Activated naive CD4-positive, alpha-beta T cell treated with anti-CD3 and anti-CD28 coated beads for 36 hours (primary cell): Measurements from ENCODE around the gene MLNR. TPM values are rescaled to one million over a fixed set of nuclear protein-coding genes. Genes with fewer than 3 reads are reported as not detected.

Experiments used
- CTCF ChIA-PET: fragments of 350-600 bp; sonication (Branson Sonifier 250); formaldehyde crosslinking; loops from one replicate; lab custom pipeline; 2021; ENCODE audit warnings: antibody characterized with exemption; lab: Charles Lee
- DNase-seq: peaks from one replicate; pipeline ENCODE4 v3.0.0-alpha.2; 2020
- H3K27ac Mint-ChIP-seq: one replicate; pipeline ENCODE4 v1.8.0; 2021; ENCODE audit warnings: mild to moderate bottlenecking, mixed read lengths
- H3K27me3 Mint-ChIP-seq: one replicate; pipeline ENCODE4 v1.8.0; 2021; ENCODE audit warnings: low read depth, mixed read lengths
- H3K36me3 Mint-ChIP-seq: one replicate; pipeline ENCODE4 v1.8.0; 2021; ENCODE audit warnings: low read depth, mixed read lengths
- H3K4me1 Mint-ChIP-seq: one replicate; pipeline ENCODE4 v1.8.0; 2021; ENCODE audit warnings: low read depth, mixed read lengths
- H3K4me3 Mint-ChIP-seq: one replicate; pipeline ENCODE4 v1.8.0; 2021; ENCODE audit warnings: mild to moderate bottlenecking, moderate library complexity, mixed read lengths
- H3K9me3 Mint-ChIP-seq: one replicate; pipeline ENCODE4 v1.8.0; 2021; ENCODE audit warnings: mixed read lengths
- intact Hi-C: fragments of 100-400 bp; cut with micrococcal nuclease; formaldehyde crosslinking; loops from one replicate; pipeline ENCODE4 v1.15.1; 2023
- total RNA-seq, 2 experiments: library from RNA; stranded (reverse); gene quantifications; one replicate each; pipeline ENCODE4 v1.2.3, GENCODE V29; 2021

The MLNR gene
- total RNA-seq, 2 experiments from 2014 or later, result not detected

DNA sequence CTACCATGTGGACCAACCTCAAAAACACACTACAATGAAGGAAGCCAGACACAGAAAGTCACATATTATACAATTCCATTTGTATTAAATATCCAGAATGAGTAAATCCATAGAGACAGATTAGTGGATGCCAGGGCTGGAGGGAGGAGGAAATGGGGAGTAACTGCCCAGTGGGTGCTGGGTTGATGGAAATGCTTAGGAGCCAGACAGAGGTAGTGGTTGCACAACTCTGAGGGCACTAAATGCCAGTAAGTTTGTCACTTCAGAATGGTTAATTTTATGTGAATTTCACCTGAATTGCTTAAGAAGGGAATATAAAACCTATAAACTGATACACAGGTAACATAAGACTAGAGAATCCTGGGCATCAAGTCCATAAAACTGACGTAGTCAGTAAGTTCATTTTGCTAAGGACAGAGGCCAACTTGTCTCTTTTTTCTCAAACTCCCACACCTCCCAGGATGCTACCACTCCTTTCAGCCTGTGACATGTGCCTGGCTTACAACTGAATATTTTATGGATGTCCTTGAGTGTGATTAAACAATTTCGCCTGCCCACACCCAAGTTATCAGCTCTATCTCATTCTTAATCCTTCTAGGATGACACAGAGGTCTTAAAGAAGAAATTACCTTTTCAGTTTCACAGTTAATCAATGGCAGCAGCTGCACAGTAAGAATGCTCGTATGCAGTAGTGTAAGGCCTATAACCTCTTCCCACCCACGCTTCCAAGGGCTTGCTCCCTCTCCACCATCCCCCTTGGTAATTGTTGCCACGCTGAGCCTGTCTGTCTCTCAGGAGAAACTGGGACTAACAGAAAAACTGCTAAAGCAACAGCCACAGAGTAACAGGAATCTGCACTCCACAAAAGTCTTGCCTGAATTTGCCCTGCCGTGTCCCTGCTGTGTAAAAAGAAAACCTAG is 5.9 kb upstream of the MLNR start:
- Mint-ChIP-seq H3K9me3 (no peaks in the 10 kb centered on the region), H3K4me1 (peaks cover 10% of the 10 kb centered on the region), H3K4me3 (no peak overlapping the region), H3K27me3 (peaks cover 22% of the 10 kb centered on the region), H3K36me3 (peaks cover 5% of the 10 kb centered on the region), H3K27ac (no peak overlapping the region)
- CTCF ChIA-PET, result interaction anchor here (0.9 to 1.6 kb wide), 5 partner anchors 34 to 361 kb away, joined by 3 to 6 read pairs (median 5); no protein-coding TSS in a partner anchor
- no peak for DNase-seq
- intact Hi-C loops, result no loop called here

DNA sequence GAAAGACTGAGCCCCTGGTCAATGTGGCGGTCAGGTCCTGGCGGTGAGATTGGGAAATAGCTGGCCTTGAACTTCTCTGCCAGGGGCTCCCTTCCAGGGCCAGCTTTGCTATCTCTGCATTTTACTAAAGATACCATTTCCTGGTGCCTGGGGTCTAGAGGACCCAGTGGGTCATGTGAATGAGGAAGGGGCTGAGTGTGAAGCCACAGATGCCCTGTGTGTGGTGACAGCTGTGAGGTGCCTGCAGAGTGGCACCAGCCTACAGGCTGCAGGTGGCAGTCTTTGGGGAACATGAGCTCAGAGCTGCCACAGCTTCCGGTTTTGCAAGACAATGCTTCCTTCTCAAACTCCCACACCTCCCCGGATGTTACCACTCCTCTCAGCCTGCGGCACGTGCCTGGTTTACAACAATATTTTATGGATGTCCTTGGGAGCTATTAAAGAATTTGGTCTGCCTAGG is 5.2 kb upstream of the MLNR start:
- no peaks in the 10 kb centered on the region for H3K9me3 Mint-ChIP-seq
- H3K27ac Mint-ChIP-seq, result peak overlapping the region; percentile 28
- H3K4me3 Mint-ChIP-seq, result no peak overlapping the region
- H3K27me3 Mint-ChIP-seq, result peaks cover 28% of the 10 kb centered on the region
- intact Hi-C loops, result no loop called here
- peaks cover 10% of the 10 kb centered on the region for H3K4me1 Mint-ChIP-seq
- peaks cover 5% of the 10 kb centered on the region for H3K36me3 Mint-ChIP-seq
- peak; percentile 64 for DNase-seq
- CTCF ChIA-PET, result interaction anchor here (0.5 to 1.6 kb wide), 6 partner anchors 33 to 631 kb away, joined by 3 to 6 read pairs (median 4); no protein-coding TSS in a partner anchor

DNA sequence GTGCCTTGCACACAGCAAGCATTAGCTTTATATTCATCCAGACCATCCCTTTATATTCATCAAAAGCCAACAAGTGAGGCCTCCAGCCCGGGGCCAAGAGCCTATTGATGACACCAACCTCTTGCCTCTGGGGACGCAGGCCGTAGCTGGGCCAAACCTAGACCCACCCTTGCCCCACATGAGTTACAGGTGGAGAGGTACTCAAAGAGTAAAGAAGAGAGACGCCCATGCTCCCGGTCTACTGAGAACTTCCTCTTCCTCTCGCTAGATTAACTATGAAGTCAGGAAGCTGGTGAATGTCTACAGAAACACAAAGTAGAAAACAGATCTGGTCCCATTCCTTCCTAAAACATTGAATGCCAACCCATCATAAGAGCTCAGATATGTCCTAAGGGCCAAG is 3.8 kb upstream of the MLNR start:
- Mint-ChIP-seq H3K4me3 (no peak overlapping the region), H3K36me3 (peaks cover 2% of the 10 kb centered on the region), H3K27ac (no peak overlapping the region), H3K27me3 (peaks cover 30% of the 10 kb centered on the region), H3K4me1 (peaks cover 12% of the 10 kb centered on the region), H3K9me3 (no peaks in the 10 kb centered on the region)
- no peak for DNase-seq
- CTCF ChIA-PET, result interaction anchor here (0.7 kb wide), 1 partner anchor 62 kb away, joined by 4 read pairs; no protein-coding TSS in a partner anchor
- intact Hi-C loops, result no loop called here

DNA sequence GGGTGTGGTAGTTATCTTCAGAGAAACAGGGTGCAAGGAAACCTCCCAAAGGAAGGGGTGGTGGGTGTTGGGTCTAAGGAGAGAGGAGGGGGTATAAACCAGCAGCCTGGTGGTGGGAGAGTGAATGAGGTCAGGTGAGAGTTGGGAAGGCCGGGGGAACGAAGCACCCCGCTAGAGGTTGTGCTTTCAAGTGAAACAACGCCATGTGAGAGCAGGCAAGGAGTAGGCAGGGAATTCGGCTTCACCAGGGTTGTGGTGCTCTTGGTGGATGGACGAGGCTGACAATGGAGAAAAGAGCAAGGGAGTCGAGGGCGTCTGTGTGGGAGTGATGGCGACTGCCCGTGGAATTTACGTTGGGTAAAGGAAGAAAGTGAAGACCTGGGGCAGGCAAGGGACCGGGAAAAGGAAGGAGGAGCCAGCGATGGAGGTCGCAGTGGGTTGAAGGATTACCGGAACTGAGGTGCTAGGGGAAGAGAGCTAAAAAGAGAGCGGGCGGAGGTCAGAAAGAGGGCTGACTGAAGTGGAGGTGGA is 2.1 kb upstream of the MLNR start:
- Mint-ChIP-seq H3K4me3 (no peak overlapping the region), H3K27me3 (peaks cover 47% of the 10 kb centered on the region), H3K36me3 (peaks cover 2% of the 10 kb centered on the region), H3K4me1 (peaks cover 13% of the 10 kb centered on the region), H3K9me3 (no peaks in the 10 kb centered on the region), H3K27ac (no peak overlapping the region)
- CTCF ChIA-PET, result interaction anchor here (1.6 kb wide), 1 partner anchor 62 kb away, joined by 5 read pairs; no protein-coding TSS in a partner anchor
- intact Hi-C loops, result no loop called here
- no peak for DNase-seq

DNA sequence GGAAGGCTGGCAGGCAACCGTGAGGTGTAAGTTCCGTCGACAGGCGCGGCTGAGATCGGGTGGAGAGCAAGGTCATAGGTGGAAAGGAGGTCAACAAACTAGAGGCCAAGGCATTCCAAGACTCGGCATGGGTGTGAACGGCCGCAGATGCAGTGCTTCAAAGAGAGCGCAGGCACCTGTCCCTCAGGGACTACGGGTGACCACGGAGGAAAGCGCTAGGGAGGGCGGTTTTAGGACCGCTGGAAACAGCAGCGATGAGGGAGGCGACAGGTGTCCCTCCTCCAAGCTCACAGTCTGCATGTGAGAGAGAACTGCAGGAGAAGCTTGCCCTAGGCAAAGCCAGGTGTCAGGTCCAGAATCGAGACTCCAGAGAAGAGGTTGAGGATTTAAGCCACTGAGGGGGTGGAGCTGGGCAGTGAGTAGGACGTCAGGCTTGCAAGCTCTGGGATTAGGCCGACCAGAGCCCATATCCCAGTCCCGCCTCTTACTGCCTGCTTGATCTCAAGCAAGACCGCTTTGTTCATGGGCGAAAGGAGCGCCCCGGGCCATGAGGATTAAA is 1.6 kb upstream of the MLNR start:
- Mint-ChIP-seq H3K36me3 (peaks cover 2% of the 10 kb centered on the region), H3K27me3 (peaks cover 48% of the 10 kb centered on the region), H3K4me3 (no peak overlapping the region), H3K27ac (no peak overlapping the region), H3K9me3 (no peaks in the 10 kb centered on the region), H3K4me1 (peaks cover 13% of the 10 kb centered on the region)
- CTCF ChIA-PET, result interaction anchor here (1.6 kb wide), 1 partner anchor 61 kb away, joined by 5 read pairs; no protein-coding TSS in a partner anchor
- no peak for DNase-seq
- intact Hi-C loops, result no loop called here

DNA sequence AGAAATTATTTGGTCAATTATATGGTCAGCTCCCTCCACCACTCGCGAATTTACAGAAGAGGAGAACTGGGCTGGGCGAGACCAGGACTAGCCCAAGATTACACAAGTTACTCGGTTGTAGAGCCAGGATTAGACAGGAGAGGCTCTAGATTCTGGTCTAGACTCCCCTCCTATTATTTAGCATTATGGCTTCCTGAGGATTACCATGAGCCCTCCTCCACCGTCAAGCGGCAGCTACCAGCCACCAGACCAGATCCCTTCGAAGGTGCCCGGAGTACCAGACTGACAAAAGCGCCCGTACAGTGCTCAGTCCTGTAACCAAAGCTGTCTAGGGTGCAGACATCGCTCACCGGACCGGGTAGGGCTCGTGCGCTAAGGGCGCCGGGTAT is 497 bp upstream of the MLNR start:
- Mint-ChIP-seq H3K27me3 (peaks cover 52% of the 10 kb centered on the region), H3K36me3 (peaks cover 2% of the 10 kb centered on the region), H3K9me3 (no peaks in the 10 kb centered on the region), H3K4me1 (peaks cover 8% of the 10 kb centered on the region), H3K27ac (no peak overlapping the region), H3K4me3 (peak overlapping the region; percentile 56)
- DNase-seq, result no peak
- intact Hi-C loops, result loop anchor here (2.0 kb wide), 1 partner anchor 27 kb away; the partner anchor contains the start of gene CDADC1
- CTCF ChIA-PET, result interaction anchor here (0.6 to 1.6 kb wide), 2 partner anchors 10 to 60 kb away, joined by 5 to 6 read pairs; no protein-coding TSS in a partner anchor

DNA sequence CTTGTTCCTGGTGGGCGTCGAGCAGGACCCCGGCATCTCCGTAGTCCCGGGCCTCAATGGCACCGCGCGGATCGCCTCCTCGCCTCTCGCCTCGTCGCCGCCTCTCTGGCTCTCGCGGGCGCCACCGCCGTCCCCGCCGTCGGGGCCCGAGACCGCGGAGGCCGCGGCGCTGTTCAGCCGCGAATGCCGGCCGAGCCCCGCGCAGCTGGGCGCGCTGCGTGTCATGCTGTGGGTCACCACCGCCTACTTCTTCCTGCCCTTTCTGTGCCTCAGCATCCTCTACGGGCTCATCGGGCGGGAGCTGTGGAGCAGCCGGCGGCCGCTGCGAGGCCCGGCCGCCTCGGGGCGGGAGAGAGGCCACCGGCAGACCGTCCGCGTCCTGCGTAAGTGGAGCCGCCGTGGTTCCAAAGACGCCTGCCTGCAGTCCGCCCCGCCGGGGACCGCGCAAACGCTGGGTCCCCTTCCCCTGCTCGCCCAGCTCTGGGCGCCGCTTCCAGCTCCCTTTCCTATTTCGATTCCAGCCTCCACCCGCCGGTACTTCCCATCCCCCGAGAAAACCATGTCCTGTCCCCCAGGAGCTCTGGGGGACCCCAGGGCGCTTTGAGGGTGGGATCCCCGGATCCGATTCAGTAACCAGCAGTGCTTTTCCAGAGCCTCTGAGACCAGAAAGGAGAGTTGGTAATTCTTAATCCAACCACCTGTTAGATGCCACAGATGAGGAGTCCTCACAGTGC is 885 bp downstream of the MLNR start:
- CTCF ChIA-PET, result interaction anchor here (0.5 kb wide), 1 partner anchor 24 kb away, joined by 3 read pairs; no protein-coding TSS in a partner anchor
- peaks cover 2% of the 10 kb centered on the region for H3K36me3 Mint-ChIP-seq
- peaks cover 2% of the 10 kb centered on the region for H3K4me1 Mint-ChIP-seq
- H3K9me3 Mint-ChIP-seq, result no peaks in the 10 kb centered on the region
- no peak overlapping the region for H3K27ac Mint-ChIP-seq
- H3K27me3 Mint-ChIP-seq, result peaks cover 56% of the 10 kb centered on the region
- DNase-seq, result peak; percentile 21
- intact Hi-C loops, result loop anchor here (2.0 kb wide), 1 partner anchor 26 kb away; the partner anchor contains the start of gene CDADC1
- peak overlapping the region; percentile 65 for H3K4me3 Mint-ChIP-seq

DNA sequence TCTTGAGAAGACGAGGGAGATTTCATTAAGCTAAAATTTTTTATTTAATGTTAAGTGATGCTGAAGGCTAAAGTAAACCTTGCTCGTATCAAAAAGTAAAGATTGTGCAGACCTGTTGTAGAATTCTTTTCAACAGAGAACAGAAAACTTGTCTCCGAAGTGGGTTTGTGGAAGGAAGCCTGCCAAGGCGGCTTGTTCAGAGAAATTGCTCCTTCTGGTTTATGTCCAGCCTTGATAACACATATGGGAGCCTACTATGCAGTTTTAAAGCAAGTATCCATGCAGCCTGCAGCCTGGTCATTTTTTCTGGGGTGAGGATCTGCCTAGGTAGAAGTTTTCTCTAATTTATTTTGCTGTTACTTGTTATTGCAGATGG is 1.4 kb downstream of the MLNR start:
- DNase-seq, result no peak
- H3K36me3 Mint-ChIP-seq, result peaks cover 2% of the 10 kb centered on the region
- CTCF ChIA-PET, result interaction anchor here (0.5 kb wide), 1 partner anchor 24 kb away, joined by 3 read pairs; no protein-coding TSS in a partner anchor
- H3K27me3 Mint-ChIP-seq, result peaks cover 56% of the 10 kb centered on the region
- H3K4me1 Mint-ChIP-seq, result peaks cover 2% of the 10 kb centered on the region
- peak overlapping the region; percentile 57 for H3K4me3 Mint-ChIP-seq
- H3K27ac Mint-ChIP-seq, result no peak overlapping the region
- intact Hi-C loops, result loop anchor here (2.0 kb wide), 1 partner anchor 25 kb away; the partner anchor contains the start of gene CDADC1
- H3K9me3 Mint-ChIP-seq, result no peaks in the 10 kb centered on the region

DNA sequence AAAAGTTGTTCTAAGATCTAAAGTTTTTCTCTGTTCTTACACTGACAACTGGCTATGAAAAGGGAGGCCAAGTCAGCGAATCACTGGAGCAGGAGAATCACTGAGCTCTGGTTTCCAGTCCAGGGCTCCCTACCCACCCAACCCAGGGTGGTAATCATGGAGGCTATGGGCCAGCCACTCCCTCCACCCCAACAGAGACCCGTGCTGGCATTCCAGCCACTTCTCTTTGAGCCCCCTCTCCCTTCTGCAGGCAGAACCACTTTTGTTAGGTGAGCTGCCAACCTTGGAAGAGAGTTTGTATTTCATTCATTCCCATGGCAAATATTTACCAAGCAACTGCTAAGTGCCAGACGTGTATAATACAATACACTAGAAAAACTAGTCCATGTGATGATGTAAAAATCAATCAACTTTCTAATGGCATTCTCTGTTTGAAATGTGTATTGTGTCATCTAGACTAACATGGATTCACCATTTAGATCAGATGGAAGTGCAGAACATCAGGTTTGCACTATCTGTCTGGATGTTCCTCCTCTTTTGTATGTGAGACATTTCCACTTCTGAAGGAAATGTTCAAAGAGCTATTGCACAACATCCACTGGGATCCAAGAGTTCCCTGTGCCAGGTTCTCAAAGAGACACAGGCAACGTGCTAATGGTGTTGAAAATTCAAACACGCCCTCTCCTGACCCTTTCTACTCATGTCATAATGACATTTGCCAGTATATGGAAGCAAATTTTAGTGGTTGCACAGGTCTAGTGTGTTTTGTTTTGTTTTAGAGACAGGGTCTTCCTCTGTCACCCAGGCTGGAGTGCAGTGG is 5.3 kb downstream of the MLNR start:
- no peak for DNase-seq
- Mint-ChIP-seq H3K27me3 (peaks cover 28% of the 10 kb centered on the region), H3K27ac (no peak overlapping the region), H3K9me3 (no peaks in the 10 kb centered on the region), H3K4me3 (no peak overlapping the region), H3K36me3 (peaks cover 2% of the 10 kb centered on the region), H3K4me1 (peaks cover 2% of the 10 kb centered on the region)
- CTCF ChIA-PET, result interaction anchor here (1.1 kb wide), 1 partner anchor 14 kb away, joined by 3 read pairs; no protein-coding TSS in a partner anchor
- intact Hi-C loops, result no loop called here

DNA sequence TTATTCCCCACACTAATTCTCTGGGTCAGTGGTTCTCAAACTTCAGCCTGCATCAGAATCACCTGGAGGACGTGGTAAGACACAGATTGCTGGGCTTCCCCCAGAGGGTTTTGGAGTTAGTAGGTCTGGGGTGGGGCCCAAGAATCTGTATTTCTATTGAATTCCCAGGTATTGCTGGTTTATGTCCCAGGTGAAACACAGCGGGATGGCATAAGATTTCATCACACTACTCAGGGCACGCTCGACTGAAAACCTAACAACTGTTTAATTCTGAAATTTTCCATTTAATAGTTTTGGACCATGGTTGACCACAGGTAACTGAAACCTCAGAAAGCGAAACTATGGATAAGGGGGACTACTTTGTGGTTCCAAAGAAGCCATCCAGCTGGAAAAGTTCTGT is 6.5 kb downstream of the MLNR start:
- CTCF ChIA-PET, result interaction anchor here (1.1 kb wide), 1 partner anchor 13 kb away, joined by 3 read pairs; no protein-coding TSS in a partner anchor
- Mint-ChIP-seq H3K9me3 (no peaks in the 10 kb centered on the region), H3K4me1 (no peaks in the 10 kb centered on the region), H3K4me3 (no peak overlapping the region), H3K27ac (no peak overlapping the region), H3K27me3 (peaks cover 23% of the 10 kb centered on the region), H3K36me3 (no peaks in the 10 kb centered on the region)
- no peak for DNase-seq
- intact Hi-C loops, result no loop called here

DNA sequence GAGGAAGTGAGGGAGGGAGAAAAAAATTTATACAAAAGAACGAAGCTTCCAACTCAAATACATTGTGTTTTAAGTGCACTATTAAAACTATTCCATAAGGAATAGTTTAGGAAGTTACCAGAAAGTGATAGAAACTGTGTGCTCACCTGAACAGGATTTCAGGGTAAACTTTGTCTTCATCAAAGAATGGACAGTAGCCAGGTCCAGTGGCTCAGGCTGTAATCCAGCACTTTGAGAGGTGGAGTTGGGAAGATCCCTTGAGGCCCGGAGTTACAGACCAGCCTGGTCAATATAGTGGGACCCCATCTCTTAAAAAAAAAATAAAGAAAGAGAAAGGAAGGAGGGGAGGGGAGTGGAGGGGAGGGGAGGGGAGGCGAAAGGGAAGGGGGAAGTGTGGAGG is 14.6 kb downstream of the MLNR start:
- Mint-ChIP-seq H3K4me3 (no peak overlapping the region), H3K9me3 (no peaks in the 10 kb centered on the region), H3K27me3 (no peaks in the 10 kb centered on the region), H3K36me3 (no peaks in the 10 kb centered on the region), H3K27ac (no peak overlapping the region), H3K4me1 (no peaks in the 10 kb centered on the region)
- intact Hi-C loops, result no loop called here
- CTCF ChIA-PET, result no interaction called here
- no peak for DNase-seq
